IPS DF 6.9 (cell line): ENCODE data around the gene CTNNA3.

Source experiments
- DNase-seq: peaks from one replicate; pipeline ENCODE4 v3.0.0-alpha.2; 2013; ENCODE audit warnings: low read depth, low spot score
- H3K27ac ChIP-seq: one replicate; pipeline ENCODE4 v1.5.1; 2013; ENCODE audit warnings: low read length, control low read depth
- H3K27me3 ChIP-seq: 2 replicates; pipeline ENCODE4 v1.6.1; 2013; ENCODE audit warnings: mild to moderate bottlenecking, low read length; ENCODE audit not compliant: control insufficient read depth, insufficient read depth
- H3K36me3 ChIP-seq: 2 replicates; pipeline ENCODE4 v1.6.1; 2013; ENCODE audit warnings: low read length; ENCODE audit not compliant: control insufficient read depth, insufficient read depth
- H3K4me1 ChIP-seq: 2 replicates; pipeline ENCODE4 v1.6.1; 2013; ENCODE audit warnings: low read length; ENCODE audit not compliant: control insufficient read depth, insufficient read depth
- H3K4me3 ChIP-seq: 2 replicates; pipeline ENCODE4 v1.5.1; 2013; ENCODE audit warnings: mild to moderate bottlenecking, low read length
- H3K9me3 ChIP-seq: 2 replicates; pipeline ENCODE4 v1.6.1; 2013; ENCODE audit warnings: low read length, inconsistent platforms; ENCODE audit not compliant: control insufficient read depth, insufficient read depth
- WGBS: extraction: QIAGEN DNeasy Blood & Tissue Kit; methylation state at CpG from one replicate; pipeline ENCODE4 v1.1.7; 2013; ENCODE audit warnings: mixed read lengths, missing lambda C conversion rate; ENCODE audit not compliant: insufficient read length, insufficient coverage; 5-methylcytosine and 5-hydroxymethylcytosine counted together

Gene CTNNA3

DNA sequence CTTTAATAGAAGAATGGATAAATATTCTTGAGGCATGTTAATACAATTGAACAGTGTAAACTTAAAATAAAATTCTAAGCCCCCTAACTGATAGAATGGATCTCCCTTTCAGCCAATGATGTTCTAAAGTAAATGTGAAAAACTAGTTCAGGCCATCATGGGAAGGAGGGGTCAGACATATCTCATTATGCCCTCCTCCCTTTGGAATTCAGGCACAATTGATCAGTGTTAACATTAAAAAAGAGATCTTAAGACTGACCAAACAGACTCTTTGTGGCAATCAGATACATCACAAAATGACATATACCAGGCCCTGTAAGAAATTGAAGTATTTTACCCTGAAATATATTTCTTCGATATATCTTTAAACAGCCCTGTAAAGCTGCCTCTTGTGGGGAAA is 1453.1 kb downstream of the CTNNA3 start:
- H3K4me3 ChIP-seq: no peak overlapping the region
- no CpG with 5 or more reads among the region's 1 CpG for WGBS
- DNase-seq: no peak

GRCh38 chr10:66239062-66239461 is 1456.9 kb downstream of the CTNNA3 start:
- no peaks in the 10 kb centered on the region for H3K4me1 ChIP-seq
- H3K36me3 ChIP-seq: no peaks in the 10 kb centered on the region
- H3K4me3 ChIP-seq: no peak overlapping the region
- H3K9me3 ChIP-seq: no peaks in the 10 kb centered on the region
- DNase-seq: no peak
- no peak overlapping the region for H3K27ac ChIP-seq
- no peaks in the 10 kb centered on the region for H3K27me3 ChIP-seq

More for the DNA sequence above, 1453.1 kb downstream of the CTNNA3 start:
- Histone ChIP-seq H3K4me1 (no peaks in the 10 kb centered on the region), H3K36me3 (no peaks in the 10 kb centered on the region), H3K27ac (no peak overlapping the region), H3K27me3 (no peaks in the 10 kb centered on the region), H3K9me3 (no peaks in the 10 kb centered on the region)

- Histone ChIP-seq H3K4me1 (no peaks in the 10 kb centered on the region), H3K36me3 (no peaks in the 10 kb centered on the region), H3K9me3 (no peaks in the 10 kb centered on the region), H3K27ac (no peak overlapping the region), H3K4me3 (no peak overlapping the region), H3K27me3 (no peaks in the 10 kb centered on the region)
- no CpG with 5 or more reads among the region's 2 CpGs for WGBS
- no peak for DNase-seq
Observed at GRCh38 chr10:66238343-66238742, 1457.7 kb downstream of the CTNNA3 start.

DNA sequence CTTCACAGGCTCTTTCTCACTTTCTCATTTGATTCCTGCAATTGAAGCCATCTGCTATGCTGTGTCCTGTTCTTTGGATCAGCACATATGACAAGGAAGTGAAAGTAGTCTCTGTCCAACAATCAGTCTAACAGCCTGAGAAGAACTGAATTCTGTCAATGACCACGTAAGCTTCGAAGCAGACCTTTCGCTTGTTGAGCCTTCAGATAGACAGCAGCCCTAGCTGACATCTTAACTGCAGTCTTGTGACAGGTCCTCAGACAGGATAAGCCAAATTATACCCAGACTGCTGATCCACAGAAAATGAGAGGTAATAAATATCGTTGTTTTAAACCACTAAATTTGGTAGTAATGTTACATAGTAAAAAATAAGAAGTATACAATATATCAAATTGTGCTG is 1461.1 kb downstream of the CTNNA3 start:
- Histone ChIP-seq H3K9me3 (no peaks in the 10 kb centered on the region), H3K4me3 (no peak overlapping the region), H3K4me1 (no peaks in the 10 kb centered on the region), H3K27ac (no peak overlapping the region), H3K27me3 (no peaks in the 10 kb centered on the region), H3K36me3 (no peaks in the 10 kb centered on the region)
- no CpG with 5 or more reads among the region's 4 CpGs for WGBS
- no peak for DNase-seq

DNA sequence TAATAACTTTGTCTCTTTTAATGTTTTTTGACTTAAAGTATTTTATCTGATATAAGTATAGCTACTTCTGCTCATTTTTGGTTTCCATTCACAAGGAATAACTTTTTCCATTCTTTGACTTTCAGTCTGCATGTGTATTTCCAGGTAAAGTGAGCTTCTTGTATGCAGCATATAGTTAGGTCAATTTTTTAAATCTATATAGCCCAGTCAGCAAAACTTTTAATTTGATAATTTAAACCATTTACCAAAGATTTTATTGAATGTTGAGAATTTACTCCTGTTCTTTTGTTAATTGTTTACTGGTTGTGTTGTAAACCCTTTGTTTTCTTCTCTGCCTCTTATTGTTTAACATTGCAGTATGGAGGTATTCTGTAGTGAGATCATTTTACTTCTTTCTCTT is 1467.1 kb downstream of the CTNNA3 start:
- no peaks in the 10 kb centered on the region for H3K4me1 ChIP-seq
- H3K9me3 ChIP-seq: no peaks in the 10 kb centered on the region
- H3K27me3 ChIP-seq: no peaks in the 10 kb centered on the region
- no peak for DNase-seq
- H3K27ac ChIP-seq: no peak overlapping the region
- no peaks in the 10 kb centered on the region for H3K36me3 ChIP-seq
- H3K4me3 ChIP-seq: no peak overlapping the region

DNA sequence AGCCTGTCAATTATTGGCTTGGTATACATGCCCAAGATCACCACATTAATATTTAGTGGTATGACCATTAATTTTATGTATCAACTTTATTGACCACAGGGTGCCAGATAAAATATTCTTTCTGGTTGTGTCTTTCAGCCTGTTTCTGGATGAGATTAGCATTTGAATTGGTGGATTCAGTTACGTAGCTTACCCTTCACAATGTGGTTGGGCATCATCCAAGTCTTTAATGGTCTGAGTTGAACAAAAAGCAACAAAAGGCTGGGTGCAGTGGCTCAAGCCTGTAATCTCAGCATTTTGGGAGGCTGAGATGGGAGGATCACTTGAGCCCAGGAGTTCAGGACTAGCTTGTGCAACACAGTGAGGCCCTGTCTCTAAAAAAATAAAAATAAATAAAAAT is 1472.3 kb downstream of the CTNNA3 start:
- Histone ChIP-seq H3K9me3 (no peaks in the 10 kb centered on the region), H3K4me1 (no peaks in the 10 kb centered on the region), H3K27ac (no peak overlapping the region), H3K36me3 (no peaks in the 10 kb centered on the region), H3K27me3 (no peaks in the 10 kb centered on the region), H3K4me3 (no peak overlapping the region)
- no peak for DNase-seq
- WGBS: no CpG with 5 or more reads among the region's 1 CpG

DNA sequence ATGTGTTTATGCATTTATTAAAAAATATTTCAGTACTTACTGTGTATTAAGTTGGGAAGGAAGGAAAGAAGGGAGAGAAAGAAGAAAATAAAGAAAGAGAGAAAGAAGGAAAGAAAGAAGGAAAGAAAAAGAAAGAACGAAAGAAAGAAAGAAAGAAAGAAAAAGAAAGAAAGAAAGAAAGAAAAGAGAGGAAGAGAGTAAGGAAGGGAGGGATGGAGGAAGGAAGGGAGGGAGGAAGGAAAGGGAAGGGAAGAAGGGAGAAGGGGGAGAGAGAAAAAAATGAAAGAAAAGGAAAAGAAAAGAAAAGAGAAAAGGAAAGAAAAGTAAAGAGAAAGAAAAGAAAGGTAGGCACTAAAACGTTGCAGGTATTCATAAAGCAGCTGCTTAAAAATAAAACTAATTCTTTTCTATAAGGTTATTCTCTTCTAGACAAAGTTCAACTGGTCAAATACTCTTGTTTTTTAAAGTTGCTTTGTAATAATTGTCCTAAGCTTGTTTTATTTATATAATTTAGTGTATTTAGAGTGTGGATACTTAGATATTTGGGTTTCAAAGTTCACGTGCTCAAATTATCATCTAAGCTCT is 1473.4 kb downstream of the CTNNA3 start:
- Histone ChIP-seq H3K9me3 (no peaks in the 10 kb centered on the region), H3K36me3 (no peaks in the 10 kb centered on the region), H3K27me3 (no peaks in the 10 kb centered on the region), H3K4me3 (no peak overlapping the region), H3K4me1 (no peaks in the 10 kb centered on the region), H3K27ac (no peak overlapping the region)
- no peak for DNase-seq
- WGBS: 92% methylated on average over 1 of the region's 3 CpGs

- H3K36me3 ChIP-seq: no peaks in the 10 kb centered on the region
- no peaks in the 10 kb centered on the region for H3K9me3 ChIP-seq
- no peaks in the 10 kb centered on the region for H3K4me1 ChIP-seq
- no CpG with 5 or more reads among the region's 5 CpGs for WGBS
- no peak overlapping the region for H3K27ac ChIP-seq
- no peak overlapping the region for H3K4me3 ChIP-seq
- DNase-seq: no peak
- H3K27me3 ChIP-seq: no peaks in the 10 kb centered on the region
Observed at GRCh38 chr10:66218981-66219587, 1476.9 kb downstream of the CTNNA3 start.

- no peaks in the 10 kb centered on the region for H3K4me1 ChIP-seq
- no peak overlapping the region for H3K27ac ChIP-seq
- no peak overlapping the region for H3K4me3 ChIP-seq
- DNase-seq: no peak
- WGBS: no CpG with 5 or more reads among the region's 2 CpGs
- no peaks in the 10 kb centered on the region for H3K9me3 ChIP-seq
- H3K36me3 ChIP-seq: no peaks in the 10 kb centered on the region
- no peaks in the 10 kb centered on the region for H3K27me3 ChIP-seq
Observed at GRCh38 chr10:66218289-66218688, 1477.7 kb downstream of the CTNNA3 start.

DNA sequence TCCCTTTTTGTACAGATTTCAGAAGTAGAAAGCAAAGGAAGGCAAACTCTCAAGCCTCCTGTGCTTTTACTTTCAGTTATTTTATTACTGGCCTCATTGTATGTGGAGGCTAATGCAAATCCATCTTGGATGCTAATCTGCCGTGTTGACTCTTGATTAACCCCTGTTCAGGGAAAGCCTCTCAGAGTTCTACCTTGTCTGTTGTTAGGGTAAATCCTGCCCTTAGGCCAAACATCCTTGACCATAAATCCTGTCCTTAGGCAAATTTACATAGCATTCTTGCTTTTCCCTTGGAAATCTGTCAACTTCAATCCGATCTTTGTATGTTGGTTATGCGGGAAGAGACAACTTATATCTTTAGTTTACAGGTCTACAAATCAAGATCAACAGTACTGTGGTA is 1480.1 kb downstream of the CTNNA3 start:
- no CpG with 5 or more reads among the region's 3 CpGs for WGBS
- H3K27me3 ChIP-seq: no peaks in the 10 kb centered on the region

GRCh38 chr10:66214721-66215404 is 1481.1 kb downstream of the CTNNA3 start:
- H3K4me3 ChIP-seq: no peak overlapping the region
- no CpG with 5 or more reads among the region's 4 CpGs for WGBS
- DNase-seq: no peak
- no peak overlapping the region for H3K27ac ChIP-seq
- H3K36me3 ChIP-seq: no peaks in the 10 kb centered on the region
- no peaks in the 10 kb centered on the region for H3K27me3 ChIP-seq
- H3K4me1 ChIP-seq: no peaks in the 10 kb centered on the region
- H3K9me3 ChIP-seq: no peaks in the 10 kb centered on the region

More for the DNA sequence above, 1480.1 kb downstream of the CTNNA3 start:
- no peak overlapping the region for H3K4me3 ChIP-seq
- no peaks in the 10 kb centered on the region for H3K36me3 ChIP-seq
- H3K9me3 ChIP-seq: no peaks in the 10 kb centered on the region
- DNase-seq: no peak
- no peaks in the 10 kb centered on the region for H3K4me1 ChIP-seq
- H3K27ac ChIP-seq: no peak overlapping the region
